ENCODE results near the gene KCNA10.

The KCNA10 gene

GRCh38 chr1:110494036-110494435 lies 24.9 kb downstream of the KCNA10 start:
- Mint-ChIP-seq H3K4me1 (no peaks in the 10 kb centered on the region), H3K36me3 (ENCODE audit: low read depth) (no peaks in the 10 kb centered on the region), H3K9me3 (no peaks in the 10 kb centered on the region), H3K27ac (no peak overlapping the region), H3K4me3 (no peak overlapping the region), H3K27me3 (ENCODE audit: low read depth) (peaks cover 25% of the 10 kb centered on the region)
- no peak for TF ChIP-seq CTCF (IDR thresholded peaks at IDR 0.05; ENCODE audit: unreplicated experiment in 3 of 3)

- no peaks in the 10 kb centered on the region for H3K9me3 Mint-ChIP-seq
- H3K27ac Mint-ChIP-seq: no peak overlapping the region
- no peaks in the 10 kb centered on the region for H3K36me3 Mint-ChIP-seq (ENCODE audit: low read depth)
- peaks cover 25% of the 10 kb centered on the region for H3K27me3 Mint-ChIP-seq (ENCODE audit: low read depth)
- no peak for TF ChIP-seq CTCF (IDR thresholded peaks at IDR 0.05; ENCODE audit: unreplicated experiment in 3 of 3)
- no peaks in the 10 kb centered on the region for H3K4me1 Mint-ChIP-seq
- H3K4me3 Mint-ChIP-seq: no peak overlapping the region
These were observed 25.8 kb downstream of the KCNA10 start for GRCh38 chr1:110493059-110493699.

GRCh38 chr1:110492573-110492972 lies 26.4 kb downstream of the KCNA10 start:
- Mint-ChIP-seq H3K4me3 (no peak overlapping the region), H3K27ac (no peak overlapping the region), H3K9me3 (no peaks in the 10 kb centered on the region), H3K4me1 (no peaks in the 10 kb centered on the region), H3K27me3 (ENCODE audit: low read depth) (peaks cover 28% of the 10 kb centered on the region), H3K36me3 (ENCODE audit: low read depth) (no peaks in the 10 kb centered on the region)
- no peak for TF ChIP-seq CTCF (IDR thresholded peaks at IDR 0.05; ENCODE audit: unreplicated experiment in 3 of 3)

GRCh38 chr1:110490791-110491451 lies 28.1 kb downstream of the KCNA10 start:
- H3K4me1 Mint-ChIP-seq: no peaks in the 10 kb centered on the region
- no peak overlapping the region for H3K27ac Mint-ChIP-seq
- H3K36me3 Mint-ChIP-seq (ENCODE audit: low read depth): no peaks in the 10 kb centered on the region
- no peak for TF ChIP-seq CTCF (IDR thresholded peaks at IDR 0.05; ENCODE audit: unreplicated experiment in 3 of 3)
- H3K9me3 Mint-ChIP-seq: no peaks in the 10 kb centered on the region
- H3K4me3 Mint-ChIP-seq: no peak overlapping the region
- H3K27me3 Mint-ChIP-seq (ENCODE audit: low read depth): peaks cover 34% of the 10 kb centered on the region

GRCh38 chr1:110489973-110490542 lies 28.9 kb downstream of the KCNA10 start:
- no peak for TF ChIP-seq CTCF (IDR thresholded peaks at IDR 0.05; ENCODE audit: unreplicated experiment in 3 of 3)
- Mint-ChIP-seq H3K27ac (no peak overlapping the region), H3K4me3 (no peak overlapping the region), H3K9me3 (no peaks in the 10 kb centered on the region), H3K27me3 (ENCODE audit: low read depth) (peaks cover 38% of the 10 kb centered on the region), H3K36me3 (ENCODE audit: low read depth) (no peaks in the 10 kb centered on the region), H3K4me1 (no peaks in the 10 kb centered on the region)

Measured in nephron (organoid).